Skeletal muscle satellite cell (primary cell): Measurements from ENCODE around the gene BCL2L13.
"Not testable (repeated sequence)": the region's sequence is repeated elsewhere in the genome, so short reads cannot be mapped to it uniquely, and the experiment has no call there.

ENCODE experiments used
- H3K27me3 ChIP-seq: 2 replicates; pipeline ENCODE4 v1.7.0; 2013; ENCODE audit warnings: low read length; ENCODE audit not compliant: control insufficient read depth, insufficient read depth
- H3K36me3 ChIP-seq: 2 replicates; pipeline ENCODE4 v1.7.0; 2013; ENCODE audit warnings: mild to moderate bottlenecking, control low read depth, low read length; ENCODE audit not compliant: insufficient read depth
- H3K4me1 ChIP-seq: 2 replicates; pipeline ENCODE4 v1.7.0; 2013; ENCODE audit warnings: low read length; ENCODE audit not compliant: control insufficient read depth, insufficient read depth
- H3K4me2 ChIP-seq: 2 replicates; pipeline ENCODE4 v1.7.0; 2013; ENCODE audit warnings: mild to moderate bottlenecking, low read length
- H3K4me3 ChIP-seq: 2 replicates; pipeline ENCODE4 v1.7.0; 2013; ENCODE audit warnings: low read length
- H3K9ac ChIP-seq: 2 replicates; pipeline ENCODE4 v1.7.0; 2013; ENCODE audit warnings: mild to moderate bottlenecking, low read depth, low read length, moderate library complexity
- H3K9me3 ChIP-seq: replicated peaks from 2 replicates; pipeline ENCODE4 v1.7.0; 2013; ENCODE audit warnings: mild to moderate bottlenecking, control low read depth, low read length

Gene BCL2L13

DNA sequence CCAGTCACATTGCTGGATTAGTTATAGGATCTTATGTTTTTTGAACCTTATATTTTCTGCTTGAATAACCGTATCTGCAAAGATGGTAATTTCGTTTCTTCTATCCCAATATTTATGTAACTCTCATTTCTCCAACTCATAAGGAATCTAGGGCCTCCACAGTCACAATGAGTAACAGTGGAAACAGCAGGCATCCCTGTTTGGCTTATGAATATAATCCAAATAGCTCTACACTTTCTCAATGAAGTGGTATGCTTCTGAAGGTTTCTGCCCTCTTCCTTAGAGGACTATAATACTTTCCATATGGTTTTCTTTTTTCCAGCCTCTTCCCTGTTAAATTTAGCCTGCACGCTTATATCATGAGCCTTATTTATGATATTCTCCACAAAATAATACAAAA, 26.5 kb upstream of the BCL2L13 start:
- H3K36me3 ChIP-seq: peaks cover 52% of the 10 kb centered on the region
- no peak overlapping the region for H3K4me3 ChIP-seq
- no peaks in the 10 kb centered on the region for H3K9me3 ChIP-seq
- no peak overlapping the region for H3K9ac ChIP-seq
- no peak overlapping the region for H3K4me2 ChIP-seq
- H3K4me1 ChIP-seq: no peaks in the 10 kb centered on the region
- H3K27me3 ChIP-seq: no peaks in the 10 kb centered on the region

- H3K4me1 ChIP-seq: no peaks in the 10 kb centered on the region
- no peaks in the 10 kb centered on the region for H3K27me3 ChIP-seq
- peaks cover 50% of the 10 kb centered on the region for H3K36me3 ChIP-seq
These were observed 25.3 kb upstream of the BCL2L13 start for GRCh38 chr22:17613280-17613679.

GRCh38 chr22:17627961-17628405, 10.6 kb upstream of the BCL2L13 start:
- peak overlapping the region; percentile 90 for H3K4me2 ChIP-seq
- H3K27me3 ChIP-seq: no peaks in the 10 kb centered on the region
- H3K4me3 ChIP-seq: peak overlapping the region; percentile 99
- peaks cover 8% of the 10 kb centered on the region for H3K36me3 ChIP-seq
- no peaks in the 10 kb centered on the region for H3K9me3 ChIP-seq
- H3K4me1 ChIP-seq: peaks cover 14% of the 10 kb centered on the region
- H3K9ac ChIP-seq: peak overlapping the region; percentile 100

More at GRCh38 chr22:17613280-17613679, 25.3 kb upstream of the BCL2L13 start:
- Histone ChIP-seq H3K4me3 (no peak overlapping the region), H3K9ac (no peak overlapping the region), H3K4me2 (no peak overlapping the region), H3K9me3 (no peaks in the 10 kb centered on the region)

GRCh38 chr22:17628406-17629172, 10.0 kb upstream of the BCL2L13 start, which contains the start of gene ATP6V1E1:
ATP6V1E1 (minus strand) TSS chr22:17628749; CDS start chr22:17628635, 114 bp downstream.
- H3K9me3 ChIP-seq: no peaks in the 10 kb centered on the region
- H3K9ac ChIP-seq: peak within 1 kb of the TSS; percentile 100
- peak within 1 kb of the TSS; percentile 91 for H3K4me2 ChIP-seq
- no peaks in the 10 kb centered on the region for H3K27me3 ChIP-seq
- peaks cover 20% of the 10 kb centered on the region for H3K4me1 ChIP-seq
- H3K36me3 ChIP-seq: peaks cover 7% of the 10 kb centered on the region
- H3K4me3 ChIP-seq: peak within 1 kb of the TSS; percentile 99

GRCh38 chr22:17629173-17629489, 9.4 kb upstream of the BCL2L13 start:
- Histone ChIP-seq H3K9ac (peak overlapping the region; percentile 100), H3K4me1 (peaks cover 21% of the 10 kb centered on the region), H3K4me3 (peak overlapping the region; percentile 99)

GRCh38 chr22:17629641-17630040, 8.9 kb upstream of the BCL2L13 start:
- Histone ChIP-seq H3K9ac (peak overlapping the region; percentile 100), H3K9me3 (no peaks in the 10 kb centered on the region), H3K4me1 (peaks cover 21% of the 10 kb centered on the region), H3K36me3 (peaks cover 5% of the 10 kb centered on the region), H3K4me2 (peak overlapping the region; percentile 91), H3K27me3 (no peaks in the 10 kb centered on the region), H3K4me3 (peak overlapping the region; percentile 99)

More at GRCh38 chr22:17629173-17629489, 9.4 kb upstream of the BCL2L13 start:
- peak overlapping the region; percentile 91 for H3K4me2 ChIP-seq
- H3K27me3 ChIP-seq: no peaks in the 10 kb centered on the region
- peaks cover 5% of the 10 kb centered on the region for H3K36me3 ChIP-seq
- no peaks in the 10 kb centered on the region for H3K9me3 ChIP-seq

DNA sequence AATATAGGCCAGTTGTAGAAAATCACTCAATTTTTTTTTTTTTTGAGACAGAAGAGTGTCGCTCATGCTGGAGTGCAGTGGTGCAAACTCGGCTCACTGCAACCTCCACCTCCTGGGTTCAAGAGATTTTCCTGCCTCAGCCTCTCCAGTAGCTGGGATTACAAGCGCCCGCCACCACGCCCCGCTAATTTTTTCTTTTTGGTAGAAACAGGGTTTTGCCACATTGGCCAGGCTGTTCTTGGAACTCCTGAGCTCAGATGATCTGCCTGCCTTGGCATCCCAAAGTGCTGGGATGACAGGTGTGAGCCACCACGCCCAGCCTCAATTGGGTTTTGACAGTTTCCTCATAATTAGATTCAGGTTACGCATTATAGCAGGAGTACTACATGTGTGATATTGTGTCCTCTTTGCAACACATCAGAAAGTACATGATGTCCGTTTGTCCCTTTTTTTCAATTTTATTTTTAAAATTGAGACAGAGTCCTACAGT, 7.4 kb upstream of the BCL2L13 start:
- Histone ChIP-seq H3K4me3 (no peak overlapping the region), H3K9ac (no peak overlapping the region), H3K4me1 (peaks cover 21% of the 10 kb centered on the region), H3K36me3 (peaks cover 3% of the 10 kb centered on the region), H3K9me3 (no peaks in the 10 kb centered on the region), H3K27me3 (no peaks in the 10 kb centered on the region), H3K4me2 (no peak overlapping the region)

GRCh38 chr22:17633217-17633997, 5.2 kb upstream of the BCL2L13 start:
- Histone ChIP-seq H3K9me3 (no peaks in the 10 kb centered on the region), H3K4me3 (no peak overlapping the region), H3K4me1 (peaks cover 23% of the 10 kb centered on the region), H3K27me3 (no peaks in the 10 kb centered on the region), H3K4me2 (no peak overlapping the region), H3K9ac (peak overlapping the region; percentile 21), H3K36me3 (peaks cover 1% of the 10 kb centered on the region)

DNA sequence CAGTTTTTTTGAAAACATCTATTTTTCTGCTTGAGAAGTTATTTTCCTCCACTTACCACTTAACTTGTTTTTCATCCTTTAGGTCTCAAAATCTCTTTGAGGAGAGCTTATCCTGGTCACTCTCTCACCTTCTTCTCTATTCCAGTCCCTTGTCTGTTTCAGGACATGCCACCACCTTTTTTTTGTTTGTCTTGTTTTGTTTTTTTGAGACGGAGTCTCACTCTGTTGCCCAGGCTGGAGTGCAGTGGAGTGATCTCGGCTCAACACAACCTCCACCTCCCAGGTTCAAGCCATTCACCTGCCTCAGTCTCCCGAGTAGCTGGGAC, 4.6 kb upstream of the BCL2L13 start:
- no peak overlapping the region for H3K9ac ChIP-seq

GRCh38 chr22:17634696-17635095, 3.9 kb upstream of the BCL2L13 start:
- H3K9me3 ChIP-seq: no peaks in the 10 kb centered on the region
- H3K4me2 ChIP-seq: no peak overlapping the region
- no peaks in the 10 kb centered on the region for H3K27me3 ChIP-seq
- H3K9ac ChIP-seq: no peak overlapping the region
- H3K36me3 ChIP-seq: no peaks in the 10 kb centered on the region
- H3K4me1 ChIP-seq: peaks cover 17% of the 10 kb centered on the region
- H3K4me3 ChIP-seq: no peak overlapping the region

More for the DNA sequence above, 4.6 kb upstream of the BCL2L13 start:
- Histone ChIP-seq H3K27me3 (no peaks in the 10 kb centered on the region), H3K9me3 (no peaks in the 10 kb centered on the region), H3K36me3 (no peaks in the 10 kb centered on the region), H3K4me3 (no peak overlapping the region), H3K4me1 (peaks cover 23% of the 10 kb centered on the region), H3K4me2 (no peak overlapping the region)

GRCh38 chr22:17636850-17637249, 1.7 kb upstream of the BCL2L13 start:
- not testable (repeated sequence) for H3K4me2 ChIP-seq, H3K36me3 ChIP-seq, H3K9me3 ChIP-seq, H3K27me3 ChIP-seq, H3K9ac ChIP-seq, H3K4me3 ChIP-seq
- peaks cover 24% of the 10 kb centered on the region for H3K4me1 ChIP-seq
